Stimulated activated CD8-positive, alpha-beta memory T cell treated with anti-CD3 and anti-CD28 coated beads, Interleukin-7, amount 100 ng/mL, for 48 hours (primary cell): Measurements from ENCODE around the gene TMEM132E.

Experiments
- DNase-seq, 2 donors: peaks; one replicate each; pipeline ENCODE4 v3.0.0-alpha.2; 2020; ENCODE audit warnings: low read depth in 1 of 2; ENCODE audit errors: extremely low read depth in 1 of 2

The TMEM132E gene

GRCh38 chr17:34598161-34598776 is 18.9 kb downstream of the TMEM132E start:
- no peak for DNase-seq

GRCh38 chr17:34601416-34601815 is 22.0 kb downstream of the TMEM132E start:
- DNase-seq: no peak

- no peak for DNase-seq
These were observed 24.6 kb downstream of the TMEM132E start for GRCh38 chr17:34603974-34604373.

GRCh38 chr17:34606763-34607162 is 27.4 kb downstream of the TMEM132E start:
- no peak for DNase-seq

- DNase-seq: no peak
These were observed 28.5 kb downstream of the TMEM132E start for GRCh38 chr17:34607917-34608316.

- DNase-seq: no peak
These were observed 29.8 kb downstream of the TMEM132E start for GRCh38 chr17:34609210-34609609.

- no peak for DNase-seq
These were observed 30.7 kb downstream of the TMEM132E start for GRCh38 chr17:34610039-34610438.

GRCh38 chr17:34610506-34610905 is 31.1 kb downstream of the TMEM132E start:
- DNase-seq: no peak

GRCh38 chr17:34613064-34614019 is 34.0 kb downstream of the TMEM132E start:
- no peak for DNase-seq

GRCh38 chr17:34614698-34615097 is 35.3 kb downstream of the TMEM132E start:
- no peak for DNase-seq

- DNase-seq: no peak
These were observed 35.9 kb downstream of the TMEM132E start for GRCh38 chr17:34615326-34615725.

GRCh38 chr17:34616148-34616547 is 36.8 kb downstream of the TMEM132E start:
- DNase-seq: no peak

- DNase-seq: no peak
These were observed 38.0 kb downstream of the TMEM132E start for GRCh38 chr17:34617398-34617797.

- DNase-seq: no peak
These were observed 40.4 kb downstream of the TMEM132E start for GRCh38 chr17:34619687-34620217.

GRCh38 chr17:34620458-34620857 is 41.1 kb downstream of the TMEM132E start:
- DNase-seq: no peak

- DNase-seq: no peak
These were observed 43.7 kb downstream of the TMEM132E start for GRCh38 chr17:34622862-34623623.

- DNase-seq: no peak
These were observed 44.7 kb downstream of the TMEM132E start for GRCh38 chr17:34623856-34624766.

- no peak for DNase-seq
These were observed 45.5 kb downstream of the TMEM132E start for GRCh38 chr17:34624767-34625383.

- DNase-seq: no peak
These were observed 46.8 kb downstream of the TMEM132E start for GRCh38 chr17:34626121-34626681.
